Omental fat pad (tissue), 4 donors: Measurements from ENCODE around the gene SLC9C1. TPM values are rescaled to one million over a fixed set of nuclear protein-coding genes. Genes with fewer than 3 reads are reported as not detected.

Source experiments
- ATAC-seq: fragments of 150-250 bp; one replicate; pipeline ENCODE4 v1.9.1; 2016; ENCODE audit warnings: mild to moderate bottlenecking, moderate library complexity; ENCODE audit not compliant: low FRiP score
- DNase-seq: peaks from one replicate; pipeline ENCODE4 v3.0.0-alpha.2; 2019; ENCODE audit warnings: low spot score
- total RNA-seq, 4 donors: library from RNA; depleted of rRNA; stranded (reverse); fragments of >200 nt; gene quantifications; one replicate each; pipeline ENCODE4 v1.1.0, GENCODE V29; 2016
- TF ChIP-seq, protein P1 (sequence below), 3 donors: fragments of 450-650 bp; IDR thresholded peaks; one replicate each; pipeline ENCODE4 v1.5.1; 2016 to 2017; ENCODE audit warnings: antibody characterized with exemption in 3 of 3, mild to moderate bottlenecking in 3 of 3, moderate library complexity in 2 of 3

The SLC9C1 gene
- total RNA-seq, 4 donors from 2014 or later, result 0.19 to 1.9 (median 1.1) TPM

DNA sequence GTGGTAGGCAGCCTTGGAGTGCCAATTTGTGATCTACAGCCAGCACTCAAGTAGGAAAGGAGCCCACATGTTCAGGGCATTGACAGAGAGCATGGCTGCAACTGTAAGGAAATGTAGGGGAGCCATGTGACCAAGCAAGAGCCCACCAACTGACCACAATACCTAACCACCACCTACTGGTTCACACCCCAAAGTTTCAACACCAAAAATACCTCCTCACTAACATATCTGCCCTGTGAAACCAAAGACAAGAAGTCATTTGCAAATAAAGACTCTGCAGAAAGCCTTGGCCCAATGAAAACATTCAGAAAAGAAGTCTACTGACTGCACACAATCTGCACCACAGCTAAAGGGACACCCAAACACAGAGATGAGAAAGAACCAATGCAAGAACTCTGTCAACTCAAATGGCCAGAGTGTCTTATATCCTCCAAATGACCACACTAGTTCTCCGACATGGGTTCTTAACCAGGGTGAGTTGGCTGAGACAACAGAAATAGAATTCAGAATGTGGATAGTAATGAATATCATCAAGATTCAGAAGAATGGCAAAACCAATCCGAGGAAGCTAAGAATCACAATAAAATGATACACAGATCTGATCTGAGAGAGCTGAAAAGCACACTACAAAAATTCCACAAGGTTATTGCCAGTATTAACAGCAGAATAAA, 40.6 kb downstream of the SLC9C1 start:
- TF ChIP-seq, protein P1, sequence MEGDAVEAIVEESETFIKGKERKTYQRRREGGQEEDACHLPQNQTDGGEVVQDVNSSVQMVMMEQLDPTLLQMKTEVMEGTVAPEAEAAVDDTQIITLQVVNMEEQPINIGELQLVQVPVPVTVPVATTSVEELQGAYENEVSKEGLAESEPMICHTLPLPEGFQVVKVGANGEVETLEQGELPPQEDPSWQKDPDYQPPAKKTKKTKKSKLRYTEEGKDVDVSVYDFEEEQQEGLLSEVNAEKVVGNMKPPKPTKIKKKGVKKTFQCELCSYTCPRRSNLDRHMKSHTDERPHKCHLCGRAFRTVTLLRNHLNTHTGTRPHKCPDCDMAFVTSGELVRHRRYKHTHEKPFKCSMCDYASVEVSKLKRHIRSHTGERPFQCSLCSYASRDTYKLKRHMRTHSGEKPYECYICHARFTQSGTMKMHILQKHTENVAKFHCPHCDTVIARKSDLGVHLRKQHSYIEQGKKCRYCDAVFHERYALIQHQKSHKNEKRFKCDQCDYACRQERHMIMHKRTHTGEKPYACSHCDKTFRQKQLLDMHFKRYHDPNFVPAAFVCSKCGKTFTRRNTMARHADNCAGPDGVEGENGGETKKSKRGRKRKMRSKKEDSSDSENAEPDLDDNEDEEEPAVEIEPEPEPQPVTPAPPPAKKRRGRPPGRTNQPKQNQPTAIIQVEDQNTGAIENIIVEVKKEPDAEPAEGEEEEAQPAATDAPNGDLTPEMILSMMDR (IDR thresholded peaks at IDR 0.05), result no peak
- DNase-seq, result no peak

DNA sequence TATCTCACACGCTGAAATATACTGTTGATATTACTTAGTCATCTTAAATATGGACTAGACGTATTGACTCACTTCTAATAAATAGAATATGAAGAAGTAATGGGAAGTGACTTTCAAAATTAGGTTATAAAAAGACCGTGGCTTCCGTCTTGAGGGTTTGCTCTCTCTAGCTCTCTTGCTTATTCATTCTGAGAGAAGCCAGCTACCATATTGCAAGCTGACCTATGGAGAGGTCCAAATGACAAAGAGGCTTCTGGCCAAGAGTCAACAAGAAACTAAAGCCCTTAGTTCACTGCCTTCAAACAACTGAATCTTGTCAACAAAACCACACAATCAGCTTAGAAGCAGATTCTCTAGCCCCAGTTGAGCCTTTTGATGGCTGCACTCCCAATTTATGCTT, 46.1 kb downstream of the SLC9C1 start:
- TF ChIP-seq, protein P1 (IDR thresholded peaks at IDR 0.05), result no peak
- no peak for ATAC-seq

More for the DNA sequence above, 40.6 kb downstream of the SLC9C1 start:
- no peak for ATAC-seq

DNA sequence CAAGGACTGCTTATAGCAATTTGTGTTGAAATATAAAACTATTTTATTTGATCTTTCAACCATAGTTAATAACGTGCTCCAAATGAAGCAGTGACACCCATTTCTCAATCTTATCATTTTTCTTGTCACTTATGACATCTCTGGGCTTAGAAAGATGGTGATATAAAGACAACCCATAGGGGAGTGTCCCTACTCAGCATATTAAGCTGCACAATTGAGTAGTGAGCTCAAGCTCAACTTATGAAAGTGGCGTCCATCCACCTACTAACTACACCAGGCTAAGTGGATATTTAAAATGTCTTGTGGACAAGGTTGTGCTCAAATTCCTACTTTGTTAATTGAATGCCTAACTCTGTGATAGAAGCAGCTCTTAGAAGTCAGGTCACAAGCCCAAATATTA, 46.7 kb downstream of the SLC9C1 start:
- no peak for DNase-seq
- no peak for ATAC-seq
- TF ChIP-seq, protein P1 (IDR thresholded peaks at IDR 0.05), result no peak

More for the DNA sequence above, 46.1 kb downstream of the SLC9C1 start:
- DNase-seq, result no peak

GRCh38 chr3:112233083-112233482, 60.9 kb downstream of the SLC9C1 start:
- DNase-seq (no peak), ATAC-seq (no peak)
- TF ChIP-seq, protein P1 (IDR thresholded peaks at IDR 0.05), result no peak

GRCh38 chr3:112231727-112232126, 62.3 kb downstream of the SLC9C1 start:
- TF ChIP-seq, protein P1 (IDR thresholded peaks at IDR 0.05), result no peak
- no peak for ATAC-seq
- DNase-seq, result no peak

GRCh38 chr3:112230033-112230432, 64.0 kb downstream of the SLC9C1 start:
- DNase-seq, result no peak

More at GRCh38 chr3:112230033-112230432, 64.0 kb downstream of the SLC9C1 start:
- TF ChIP-seq, protein P1 (IDR thresholded peaks at IDR 0.05), result no peak
- no peak for ATAC-seq
